HG03521 (cell line): ENCODE measurements around the gene SNX1.
A peak's percentile ranks its signal among the peaks of the same experiment; 100 is the strongest.

Experiments used
- ATAC-seq: cut with Tn5 transposase; IDR thresholded peaks from one replicate; pipeline ENCODE4 v1.9.1; 2021; ENCODE audit warnings: mild to moderate bottlenecking, moderate library complexity; ENCODE audit not compliant: unreplicated experiment

The SNX1 gene

GRCh38 chr15:64161688-64162477, 66.1 kb downstream of the SNX1 start:
- no peak for ATAC-seq

- peak; percentile 16 for ATAC-seq
These were observed 66.7 kb downstream of the SNX1 start for GRCh38 chr15:64162478-64162868.

GRCh38 chr15:64162869-64163658, 67.3 kb downstream of the SNX1 start, which contains the start of gene PPIB:
PPIB (minus strand) TSS chr15:64163022; CDS start chr15:64162986, 36 bp downstream.
- ATAC-seq, result peak; percentile 93

- ATAC-seq, result peak; percentile 3
These were observed 68.0 kb downstream of the SNX1 start for GRCh38 chr15:64163659-64164362.

GRCh38 chr15:64164436-64164835, 68.7 kb downstream of the SNX1 start:
- ATAC-seq, result no peak

GRCh38 chr15:64166102-64166890, 70.5 kb downstream of the SNX1 start:
- no peak for ATAC-seq

- no peak for ATAC-seq
These were observed 84.5 kb downstream of the SNX1 start for GRCh38 chr15:64180235-64180824.

GRCh38 chr15:64182859-64183370, 87.1 kb downstream of the SNX1 start:
- no peak for ATAC-seq

GRCh38 chr15:64185146-64185911, 89.5 kb downstream of the SNX1 start:
- no peak for ATAC-seq

- no peak for ATAC-seq
These were observed 91.8 kb downstream of the SNX1 start for GRCh38 chr15:64187396-64188191.
